Fibroblast of lung (primary cell): Measurements from ENCODE around the gene EZR.

ENCODE experiments used
- CTCF ChIP-seq, 2 donors: IDR thresholded peaks in 1 of 2; conservative IDR thresholded peaks in 1 of 2; 1 replicate in 1 of 2; 2 replicates in 1 of 2; pipeline ENCODE4 v1.5.1; 2011 to 2012; ENCODE audit warnings: low read length in 2 of 2, control low read depth in 1 of 2, inconsistent platforms in 1 of 2, low read depth in 1 of 2, mild to moderate bottlenecking in 1 of 2
- EZH2 ChIP-seq: IDR thresholded peaks from 2 replicates; pipeline ENCODE4 v1.5.1; 2012; ENCODE audit warnings: low read length, control low read depth, mild to moderate bottlenecking; ENCODE audit errors: missing control alignments

GRCh38 chr6:158812611-158813010 is 6.6 kb downstream of the EZR start:
- TF ChIP-seq CTCF (conservative IDR thresholded peaks at IDR 0.05 in 1 of 2, IDR thresholded peaks at IDR 0.05 in 1 of 2; ENCODE audit: low read depth in 1 of 2, low read length in 2 of 2) (no peak), EZH2 (no peak)
